NCI-H187 (cell line): ENCODE results near the gene PARP8.
"Not testable (repeated sequence)": the region's sequence is repeated elsewhere in the genome, so short reads cannot be mapped to it uniquely, and the experiment has no call there.

ENCODE experiments used
- DNase-seq, 2 experiments: peaks; one replicate each; lab custom pipeline; 2025; lab: John Stamatoyannopoulos, UW

The PARP8 gene

GRCh38 chr5:50679554-50679953, 13.1 kb downstream of the PARP8 start:
- peak in 1 of 2 experiments; percentile 46 for DNase-seq

GRCh38 chr5:50684721-50685120, 18.3 kb downstream of the PARP8 start:
- DNase-seq: peak; percentile 26 to 38

- no peak for DNase-seq
These were observed 21.1 kb downstream of the PARP8 start for GRCh38 chr5:50687548-50687947.

- no peak for DNase-seq
These were observed 25.1 kb downstream of the PARP8 start for GRCh38 chr5:50691399-50692016.

- no peak for DNase-seq
These were observed 27.7 kb downstream of the PARP8 start for GRCh38 chr5:50694027-50694590.

- not testable (repeated sequence) for DNase-seq
These were observed 28.2 kb downstream of the PARP8 start for GRCh38 chr5:50694626-50695025.

GRCh38 chr5:50697739-50698138, 31.3 kb downstream of the PARP8 start:
- DNase-seq: no peak

GRCh38 chr5:50699737-50700136, 33.3 kb downstream of the PARP8 start:
- no peak for DNase-seq

- DNase-seq: no peak
These were observed 34.3 kb downstream of the PARP8 start for GRCh38 chr5:50700706-50701105.

- DNase-seq: peak in 1 of 2 experiments; percentile 26
These were observed 36.4 kb downstream of the PARP8 start for GRCh38 chr5:50702615-50703366.

GRCh38 chr5:50703367-50703666, 36.9 kb downstream of the PARP8 start:
- no peak for DNase-seq

- DNase-seq: no peak
These were observed 38.3 kb downstream of the PARP8 start for GRCh38 chr5:50704730-50705129.

- DNase-seq: no peak
These were observed 43.0 kb downstream of the PARP8 start for GRCh38 chr5:50709471-50709870.

GRCh38 chr5:50710838-50711237, 44.4 kb downstream of the PARP8 start:
- DNase-seq: no peak

- DNase-seq: no peak
These were observed 44.8 kb downstream of the PARP8 start for GRCh38 chr5:50711280-50711679.

GRCh38 chr5:50712479-50712878, 46.0 kb downstream of the PARP8 start:
- DNase-seq: no peak

- DNase-seq: no peak
These were observed 48.6 kb downstream of the PARP8 start for GRCh38 chr5:50715001-50715400.

- DNase-seq: no peak
These were observed 49.7 kb downstream of the PARP8 start for GRCh38 chr5:50716134-50716533.

GRCh38 chr5:50717651-50718050, 51.2 kb downstream of the PARP8 start:
- DNase-seq: no peak

GRCh38 chr5:50720061-50720710, 53.7 kb downstream of the PARP8 start:
- DNase-seq: no peak

- DNase-seq: no peak
These were observed 55.8 kb downstream of the PARP8 start for GRCh38 chr5:50722223-50722622.

GRCh38 chr5:50724262-50724661, 57.8 kb downstream of the PARP8 start:
- no peak for DNase-seq
